ENCODE results near the gene DOK6. TPM values are rescaled to one million over a fixed set of nuclear protein-coding genes. Genes with fewer than 3 reads are reported as not detected.

Gene DOK6
- polyA plus RNA-seq, 3 donors, result 17.1 to 21.7 (median 19.1) TPM

GRCh38 chr18:69755856-69756496 is 355.3 kb downstream of the DOK6 start:
- no peak for DNase-seq (ENCODE audit: extremely low read depth in 1 of 11, low read depth in 9 of 11, low spot score in 4 of 11)

- no peak for DNase-seq (ENCODE audit: extremely low read depth in 1 of 11, low read depth in 9 of 11, low spot score in 4 of 11)
These were observed 357.0 kb downstream of the DOK6 start for GRCh38 chr18:69757733-69758132.

- DNase-seq (ENCODE audit: extremely low read depth in 1 of 11, low read depth in 9 of 11, low spot score in 4 of 11), result no peak
These were observed 357.8 kb downstream of the DOK6 start for GRCh38 chr18:69758458-69758857.

- DNase-seq (ENCODE audit: extremely low read depth in 1 of 11, low read depth in 9 of 11, low spot score in 4 of 11), result no peak
These were observed 358.4 kb downstream of the DOK6 start for GRCh38 chr18:69759046-69759445.

- no peak for DNase-seq (ENCODE audit: extremely low read depth in 1 of 11, low read depth in 9 of 11, low spot score in 4 of 11)
These were observed 362.3 kb downstream of the DOK6 start for GRCh38 chr18:69763002-69763401.

GRCh38 chr18:69763821-69764220 is 363.1 kb downstream of the DOK6 start:
- no peak for DNase-seq (ENCODE audit: extremely low read depth in 1 of 11, low read depth in 9 of 11, low spot score in 4 of 11)

GRCh38 chr18:69770238-69770637 is 369.6 kb downstream of the DOK6 start:
- DNase-seq (ENCODE audit: extremely low read depth in 1 of 11, low read depth in 9 of 11, low spot score in 4 of 11), result no peak

- no peak for DNase-seq (ENCODE audit: extremely low read depth in 1 of 11, low read depth in 9 of 11, low spot score in 4 of 11)
These were observed 374.1 kb downstream of the DOK6 start for GRCh38 chr18:69774831-69775230.

- DNase-seq (ENCODE audit: extremely low read depth in 1 of 11, low read depth in 9 of 11, low spot score in 4 of 11), result no peak
These were observed 376.6 kb downstream of the DOK6 start for GRCh38 chr18:69777248-69777647.

- no peak for DNase-seq (ENCODE audit: extremely low read depth in 1 of 11, low read depth in 9 of 11, low spot score in 4 of 11)
These were observed 378.0 kb downstream of the DOK6 start for GRCh38 chr18:69778680-69779079.

GRCh38 chr18:69780851-69781250 is 380.2 kb downstream of the DOK6 start:
- no peak for DNase-seq (ENCODE audit: extremely low read depth in 1 of 11, low read depth in 9 of 11, low spot score in 4 of 11)

GRCh38 chr18:69784815-69785214 is 384.1 kb downstream of the DOK6 start:
- no peak for DNase-seq (ENCODE audit: extremely low read depth in 1 of 11, low read depth in 9 of 11, low spot score in 4 of 11)

- DNase-seq (ENCODE audit: extremely low read depth in 1 of 11, low read depth in 9 of 11, low spot score in 4 of 11), result no peak
These were observed 384.8 kb downstream of the DOK6 start for GRCh38 chr18:69785466-69785865.

- no peak for DNase-seq (ENCODE audit: extremely low read depth in 1 of 11, low read depth in 9 of 11, low spot score in 4 of 11)
These were observed 385.7 kb downstream of the DOK6 start for GRCh38 chr18:69786427-69786826.

- DNase-seq (ENCODE audit: extremely low read depth in 1 of 11, low read depth in 9 of 11, low spot score in 4 of 11), result no peak
These were observed 387.3 kb downstream of the DOK6 start for GRCh38 chr18:69787825-69788547.

- no peak for DNase-seq (ENCODE audit: extremely low read depth in 1 of 11, low read depth in 9 of 11, low spot score in 4 of 11)
These were observed 389.1 kb downstream of the DOK6 start for GRCh38 chr18:69789794-69790193.

- DNase-seq (ENCODE audit: extremely low read depth in 1 of 11, low read depth in 9 of 11, low spot score in 4 of 11), result no peak
These were observed 390.0 kb downstream of the DOK6 start for GRCh38 chr18:69790649-69791048.

- DNase-seq (ENCODE audit: extremely low read depth in 1 of 11, low read depth in 9 of 11, low spot score in 4 of 11), result no peak
These were observed 395.1 kb downstream of the DOK6 start for GRCh38 chr18:69795791-69796190.

GRCh38 chr18:69804776-69805501 is 404.3 kb downstream of the DOK6 start:
- no peak for DNase-seq (ENCODE audit: extremely low read depth in 1 of 11, low read depth in 9 of 11, low spot score in 4 of 11)

- DNase-seq (ENCODE audit: extremely low read depth in 1 of 11, low read depth in 9 of 11, low spot score in 4 of 11), result no peak
These were observed 407.7 kb downstream of the DOK6 start for GRCh38 chr18:69808399-69808798.
